ENCODE measurements around the gene GPR84.
A peak's percentile ranks its signal among the peaks of the same experiment; 100 is the strongest.

GPR84 gene

GRCh38 chr12:54385251-54385914 is 21.1 kb upstream of the GPR84 start:
- TF ChIP-seq EZH2 (optimal IDR thresholded peaks at IDR 0.05; ENCODE audit: low read depth, low read length), result no peak
- TF ChIP-seq EZH2phosphoT487 (IDR thresholded peaks at IDR 0.05; ENCODE audit: low read length), result no peak
- TF ChIP-seq CTCF (IDR thresholded peaks at IDR 0.05; ENCODE audit: low read length), result no peak
- H4K20me1 ChIP-seq (ENCODE audit: insufficient read depth, low read length), result no peaks in the 10 kb centered on the region
- H3K9me3 ChIP-seq (replicated peaks; ENCODE audit: insufficient read depth, low read length), result no peaks in the 10 kb centered on the region
- peak overlapping the region; percentile 14; the same call in 1 of the 2 replicates for H3K4me2 ChIP-seq (ENCODE audit: low read depth, low read length)
- no peaks in the 10 kb centered on the region for H3K9me2 ChIP-seq (replicated peaks; ENCODE audit: insufficient read depth, low read length)
- H3F3A ChIP-seq (ENCODE audit: insufficient read depth, low read length), result no peaks in the 10 kb centered on the region
- H3K27me3 ChIP-seq (replicated peaks; ENCODE audit: insufficient read depth, low read length), result no peaks in the 10 kb centered on the region
- H3K27ac ChIP-seq (ENCODE audit: low read length), result no peak overlapping the region
- no peaks in the 10 kb centered on the region for H3K36me3 ChIP-seq (replicated peaks; ENCODE audit: insufficient read depth, low read length)
- H3K4me3 ChIP-seq (ENCODE audit: low read length), result no peak overlapping the region
- H3K4me1 ChIP-seq (ENCODE audit: low read length), result peaks cover 17% of the 10 kb centered on the region
- H3K79me2 ChIP-seq (ENCODE audit: low read length), result no peaks in the 10 kb centered on the region
- no peak overlapping the region for H2AFZ ChIP-seq (ENCODE audit: low read length)
- no peak overlapping the region for H3K9ac ChIP-seq (ENCODE audit: low read length)
- DNase-seq, result no peak

- H3K27ac ChIP-seq (ENCODE audit: low read length), result no peak within 1 kb of the TSS
- no peak within 1 kb of the TSS for H3K4me3 ChIP-seq (ENCODE audit: low read length)
- H3K4me2 ChIP-seq (ENCODE audit: low read depth, low read length), result peak within 1 kb of the TSS; percentile 14; the same call in 1 of the 2 replicates
- H3F3A ChIP-seq (ENCODE audit: insufficient read depth, low read length), result no peaks in the 10 kb centered on the region
- no peak within 1 kb of the TSS for H3K9ac ChIP-seq (ENCODE audit: low read length)
- peaks cover 17% of the 10 kb centered on the region for H3K4me1 ChIP-seq (ENCODE audit: low read length)
- no peaks in the 10 kb centered on the region for H3K79me2 ChIP-seq (ENCODE audit: low read length)
- DNase-seq, result no peak
- no peak within 1 kb of the TSS for H2AFZ ChIP-seq (ENCODE audit: low read length)
- no peaks in the 10 kb centered on the region for H3K9me3 ChIP-seq (replicated peaks; ENCODE audit: insufficient read depth, low read length)
- no peaks in the 10 kb centered on the region for H3K9me2 ChIP-seq (replicated peaks; ENCODE audit: insufficient read depth, low read length)
- H3K36me3 ChIP-seq (replicated peaks; ENCODE audit: insufficient read depth, low read length), result no peaks in the 10 kb centered on the region
- TF ChIP-seq EZH2phosphoT487 (IDR thresholded peaks at IDR 0.05; ENCODE audit: low read length), result no peak
- TF ChIP-seq EZH2 (optimal IDR thresholded peaks at IDR 0.05; ENCODE audit: low read depth, low read length), result no peak
- no peak for TF ChIP-seq CTCF (IDR thresholded peaks at IDR 0.05; ENCODE audit: low read length)
- no peaks in the 10 kb centered on the region for H4K20me1 ChIP-seq (ENCODE audit: insufficient read depth, low read length)
- no peaks in the 10 kb centered on the region for H3K27me3 ChIP-seq (replicated peaks; ENCODE audit: insufficient read depth, low read length)
These were observed 20.3 kb upstream of the GPR84 start, which contains the start of gene ZNF385A for GRCh38 chr12:54384591-54385041. TSS of gene ZNF385A (minus strand) at chr12:54384733. CDS start at chr12:54384514, 219 bp downstream.

- no peaks in the 10 kb centered on the region for H3K36me3 ChIP-seq (replicated peaks; ENCODE audit: insufficient read depth, low read length)
- H3K4me3 ChIP-seq (ENCODE audit: low read length), result no peak overlapping the region
- H3K9ac ChIP-seq (ENCODE audit: low read length), result no peak overlapping the region
- H3K79me2 ChIP-seq (ENCODE audit: low read length), result no peaks in the 10 kb centered on the region
- H3K4me2 ChIP-seq (ENCODE audit: low read depth, low read length), result no peak overlapping the region
- TF ChIP-seq CTCF (IDR thresholded peaks at IDR 0.05; ENCODE audit: low read length) (no peak), EZH2 (optimal IDR thresholded peaks at IDR 0.05; ENCODE audit: low read depth, low read length) (no peak), EZH2phosphoT487 (IDR thresholded peaks at IDR 0.05; ENCODE audit: low read length) (no peak)
- no peak for DNase-seq
- no peaks in the 10 kb centered on the region for H3K9me2 ChIP-seq (replicated peaks; ENCODE audit: insufficient read depth, low read length)
- no peak overlapping the region for H2AFZ ChIP-seq (ENCODE audit: low read length)
- H3K9me3 ChIP-seq (replicated peaks; ENCODE audit: insufficient read depth, low read length), result no peaks in the 10 kb centered on the region
- peaks cover 19% of the 10 kb centered on the region for H3K4me1 ChIP-seq (ENCODE audit: low read length)
- H3K27me3 ChIP-seq (replicated peaks; ENCODE audit: insufficient read depth, low read length), result peaks cover 6% of the 10 kb centered on the region
- H4K20me1 ChIP-seq (ENCODE audit: insufficient read depth, low read length), result no peaks in the 10 kb centered on the region
- peaks cover 5% of the 10 kb centered on the region for H3F3A ChIP-seq (ENCODE audit: insufficient read depth, low read length)
- H3K27ac ChIP-seq (ENCODE audit: low read length), result no peak overlapping the region
These were observed 18.8 kb upstream of the GPR84 start for GRCh38 chr12:54383041-54383609.

Measured in MM.1S (cell line).